ENCODE data around the gene EPHB2.

The EPHB2 gene

DNA sequence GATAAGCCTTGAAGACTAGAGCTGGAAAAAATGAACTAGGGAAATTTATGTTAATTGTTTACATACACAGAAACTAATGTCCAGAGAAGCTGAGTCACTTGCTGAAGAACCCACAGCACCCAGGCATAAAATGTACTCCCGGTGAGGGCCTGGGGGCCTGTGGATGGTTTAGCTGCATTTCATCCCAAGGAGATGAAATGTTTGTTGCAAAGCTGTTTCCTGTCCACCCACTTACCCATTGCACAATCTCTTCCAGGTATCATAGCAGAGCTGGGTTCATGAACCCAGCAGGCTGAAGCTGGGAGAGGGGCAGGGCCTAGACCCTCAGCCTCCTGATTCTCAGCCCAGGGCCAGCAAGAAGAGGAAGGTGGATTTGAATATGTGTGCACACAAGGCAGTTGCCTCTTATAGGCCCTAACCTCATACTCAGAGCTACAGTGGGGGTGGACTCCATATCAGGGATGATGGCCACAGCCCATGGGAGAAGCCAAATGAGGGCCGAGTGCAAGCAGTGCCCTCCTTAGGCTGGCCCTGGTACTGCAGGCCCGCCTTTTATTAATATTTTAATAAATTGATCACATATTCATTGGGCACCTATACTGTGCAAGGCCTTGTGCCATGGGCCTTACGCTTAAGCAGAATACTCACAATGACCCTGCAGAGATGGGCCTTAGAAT is 151.3 kb downstream of the EPHB2 start:
- no peak for DNase-seq (ENCODE audit: low read depth)

DNA sequence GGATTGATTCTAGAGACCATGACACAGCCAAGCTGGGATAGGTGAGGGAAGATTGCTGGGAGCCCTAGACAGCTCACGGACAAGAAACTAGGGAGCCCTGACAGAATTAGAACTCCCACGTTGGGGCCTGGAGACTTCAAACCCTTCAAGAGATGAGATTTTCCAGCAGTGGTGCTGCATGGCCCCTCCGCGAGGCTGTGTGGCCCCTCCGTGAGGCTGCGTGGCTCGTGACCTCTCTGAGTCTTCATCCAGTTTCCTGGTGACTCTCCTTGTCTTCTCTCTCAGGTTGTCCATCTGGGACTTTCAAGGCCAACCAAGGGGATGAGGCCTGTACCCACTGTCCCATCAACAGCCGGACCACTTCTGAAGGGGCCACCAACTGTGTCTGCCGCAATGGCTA is 152.1 kb downstream of the EPHB2 start:
- DNase-seq (ENCODE audit: low read depth), result no peak

DNA sequence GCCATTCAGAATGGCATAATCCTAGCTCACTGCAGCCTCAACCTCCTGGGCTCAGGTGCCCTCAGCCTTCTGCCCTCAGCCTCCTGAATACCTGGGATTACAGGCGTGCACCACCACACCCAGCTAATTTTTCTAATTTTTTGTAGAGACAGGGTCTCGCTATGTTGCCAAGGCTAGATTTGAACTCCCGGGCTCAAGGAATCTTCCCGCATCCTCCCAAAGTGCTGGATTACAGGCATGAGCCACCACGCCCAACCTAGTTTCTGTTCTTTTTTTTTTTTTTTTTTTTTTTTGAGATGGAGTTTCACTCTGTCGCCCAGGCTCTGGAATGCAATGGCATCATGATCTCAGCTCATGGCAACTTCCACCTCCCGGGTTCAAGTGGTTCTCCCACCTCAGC is 153.1 kb downstream of the EPHB2 start:
- DNase-seq (ENCODE audit: low read depth), result no peak

DNA sequence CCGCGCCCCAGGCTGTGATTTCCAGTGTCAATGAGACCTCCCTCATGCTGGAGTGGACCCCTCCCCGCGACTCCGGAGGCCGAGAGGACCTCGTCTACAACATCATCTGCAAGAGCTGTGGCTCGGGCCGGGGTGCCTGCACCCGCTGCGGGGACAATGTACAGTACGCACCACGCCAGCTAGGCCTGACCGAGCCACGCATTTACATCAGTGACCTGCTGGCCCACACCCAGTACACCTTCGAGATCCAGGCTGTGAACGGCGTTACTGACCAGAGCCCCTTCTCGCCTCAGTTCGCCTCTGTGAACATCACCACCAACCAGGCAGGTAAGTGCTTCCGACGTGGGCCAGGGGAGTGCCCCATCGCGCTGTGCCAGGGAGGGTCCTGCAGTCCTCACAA is 154.2 kb downstream of the EPHB2 start:
- DNase-seq (ENCODE audit: low read depth), result no peak

DNA sequence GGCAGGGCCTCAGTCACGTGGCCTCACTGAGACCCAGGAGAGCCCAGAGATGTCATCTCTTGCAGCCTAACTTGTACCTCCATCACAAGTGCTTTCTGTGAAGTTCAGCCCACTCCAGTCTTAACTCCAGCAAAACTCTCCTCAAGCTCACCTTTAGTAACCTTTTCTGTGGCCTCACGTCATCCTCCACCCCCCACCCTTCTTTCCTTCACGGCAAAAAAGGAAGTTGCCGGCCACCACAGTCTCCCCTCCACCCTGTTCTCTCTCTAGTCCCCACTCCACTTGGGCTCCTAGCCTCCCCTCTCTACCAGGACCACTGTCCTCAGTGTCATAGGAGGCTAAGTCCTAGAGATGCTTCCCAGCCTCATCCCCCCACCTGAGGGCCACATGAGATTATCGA is 155.1 kb downstream of the EPHB2 start:
- DNase-seq (ENCODE audit: low read depth), result no peak

DNA sequence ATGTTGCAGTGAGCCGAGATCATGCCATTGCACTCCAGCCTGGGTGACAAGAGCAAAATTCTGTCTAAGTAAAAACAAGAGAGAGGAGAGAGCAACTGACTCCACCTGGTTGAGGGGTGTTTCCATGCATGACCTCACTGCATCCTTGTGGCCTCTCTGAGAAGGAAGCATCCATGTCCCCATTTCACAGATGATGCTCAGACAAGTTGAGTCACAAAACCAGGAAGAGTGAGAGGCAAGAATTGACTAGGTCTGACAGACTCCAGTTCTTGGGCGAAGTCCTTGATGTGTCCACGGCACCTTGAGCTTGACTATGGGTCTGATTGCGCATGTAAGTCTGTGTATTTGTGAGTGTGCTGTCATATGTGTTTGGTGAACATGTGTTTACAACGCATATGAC is 156.2 kb downstream of the EPHB2 start:
- DNase-seq (ENCODE audit: low read depth), result no peak

DNA sequence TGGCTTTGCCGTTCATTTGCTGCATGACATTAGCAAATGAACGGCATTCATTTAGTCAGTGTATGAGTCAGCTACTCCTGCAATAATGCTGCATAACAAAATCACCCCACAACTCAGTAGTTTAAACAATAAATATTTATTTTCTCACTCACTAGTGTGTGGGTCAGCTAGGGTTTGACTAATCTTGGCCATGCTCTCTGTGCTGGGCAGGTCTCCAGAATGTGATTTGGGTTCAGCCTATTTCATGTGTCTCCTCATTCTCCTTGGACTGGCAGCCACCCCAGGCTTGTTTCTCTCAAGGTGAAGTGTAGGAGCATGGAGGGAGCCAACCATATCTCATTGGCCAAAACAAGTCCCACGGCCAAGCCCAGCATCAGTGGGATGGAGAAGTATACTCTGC is 157.7 kb downstream of the EPHB2 start:
- DNase-seq (ENCODE audit: low read depth), result no peak

DNA sequence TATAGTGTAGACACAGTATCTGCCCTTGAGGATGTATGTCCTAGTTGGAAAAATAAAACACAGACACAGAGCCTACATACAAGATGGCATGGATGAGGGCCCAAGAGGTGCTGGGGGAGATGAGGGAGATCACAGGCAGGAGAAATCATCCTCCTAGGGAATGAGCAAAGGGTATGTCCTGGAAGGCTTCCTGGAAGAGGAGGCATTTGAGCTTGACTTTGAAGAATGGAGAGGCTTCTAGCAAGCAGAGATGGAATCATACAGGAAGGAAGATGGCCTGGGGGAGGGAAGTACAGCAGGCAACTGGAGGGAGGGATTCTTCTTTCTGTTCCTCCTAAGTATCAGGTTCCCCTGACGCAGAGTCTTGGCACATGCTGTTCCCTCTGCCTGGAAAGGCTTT is 158.7 kb downstream of the EPHB2 start:
- DNase-seq (ENCODE audit: low read depth), result no peak

DNA sequence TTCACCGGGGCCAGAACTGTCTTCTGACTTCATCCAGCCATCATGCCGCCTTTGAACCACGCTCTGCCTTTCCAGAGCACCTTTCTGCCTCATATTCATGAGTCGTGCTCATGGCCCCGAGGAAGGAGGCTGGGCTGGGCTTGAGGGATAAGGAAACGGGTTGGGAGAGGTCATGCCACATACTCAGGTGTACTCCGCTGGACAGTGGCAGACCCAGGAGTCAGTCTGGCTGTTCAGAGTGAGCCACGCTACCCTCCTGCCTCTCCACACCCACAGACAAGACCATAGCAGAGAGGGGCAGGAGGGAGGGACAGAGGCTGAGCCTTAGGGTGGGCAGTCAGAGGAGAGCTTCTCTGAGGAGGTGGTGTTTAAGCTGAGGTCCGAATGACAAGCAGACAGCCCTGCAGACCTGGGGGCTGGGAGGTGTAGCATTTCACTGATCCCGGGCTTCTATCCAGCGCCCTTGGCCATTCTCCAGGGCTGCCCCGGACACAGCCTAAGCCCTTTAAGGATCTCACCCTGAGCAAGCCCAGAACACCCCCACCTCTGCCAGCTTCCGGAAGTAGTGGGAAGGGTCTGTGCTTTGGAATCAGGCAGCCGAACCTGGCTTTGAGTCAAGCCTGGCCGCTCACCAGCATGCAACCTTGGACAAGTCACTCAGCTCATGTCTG is 159.7 kb downstream of the EPHB2 start:
- DNase-seq (ENCODE audit: low read depth), result no peak

DNA sequence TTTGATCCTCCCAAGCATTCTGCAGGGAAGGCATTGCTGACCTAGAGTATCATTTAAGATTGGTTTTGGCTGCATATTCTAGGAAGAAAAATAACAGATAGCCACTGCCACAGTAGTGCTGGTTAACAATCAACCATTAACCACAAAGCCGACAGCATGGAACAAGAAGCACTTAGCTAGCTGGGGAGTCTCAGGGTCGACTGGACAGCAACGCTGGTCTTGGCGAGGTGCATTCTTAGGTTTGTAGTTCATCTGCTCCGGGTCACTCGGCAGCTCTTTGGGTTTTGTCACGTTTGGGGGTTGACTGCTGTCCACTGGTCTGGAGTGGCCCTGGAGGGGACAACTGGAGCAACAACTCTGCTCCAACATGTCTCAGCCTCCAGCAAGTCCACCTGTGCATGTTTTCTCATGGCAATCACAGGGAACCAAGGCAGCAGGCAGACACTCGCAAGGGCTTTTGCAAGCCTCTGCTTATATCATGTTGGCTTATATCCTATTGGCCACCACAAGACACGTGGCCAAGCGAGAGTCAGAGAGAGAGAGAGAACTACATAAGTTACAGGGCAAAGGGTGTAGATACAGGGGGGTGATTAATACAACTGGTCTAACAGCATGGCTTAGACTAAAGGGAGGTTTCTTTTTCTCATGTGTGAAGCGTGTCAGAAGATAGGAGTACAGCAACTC is 162.5 kb downstream of the EPHB2 start:
- no peak for DNase-seq (ENCODE audit: low read depth)

DNA sequence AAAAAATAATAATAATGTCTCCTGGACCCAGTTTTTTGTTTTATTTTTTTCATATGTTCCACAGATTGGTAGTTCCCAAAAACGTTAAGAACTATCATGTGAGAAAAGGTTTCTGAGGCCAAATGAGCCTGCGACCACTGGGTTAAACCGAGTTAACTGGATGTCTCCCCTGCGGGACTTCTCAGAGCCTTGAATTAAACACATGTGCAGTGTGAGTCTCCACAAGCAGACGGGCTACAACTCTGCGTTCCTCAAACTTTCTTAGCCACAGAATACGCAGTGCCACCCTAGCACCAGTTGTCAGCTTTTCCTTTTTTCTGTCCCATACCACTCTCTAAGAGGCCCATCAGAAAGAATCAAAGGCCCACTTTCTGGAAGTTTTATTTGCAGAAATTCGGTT is 164.1 kb downstream of the EPHB2 start:
- DNase-seq (ENCODE audit: low read depth), result no peak

DNA sequence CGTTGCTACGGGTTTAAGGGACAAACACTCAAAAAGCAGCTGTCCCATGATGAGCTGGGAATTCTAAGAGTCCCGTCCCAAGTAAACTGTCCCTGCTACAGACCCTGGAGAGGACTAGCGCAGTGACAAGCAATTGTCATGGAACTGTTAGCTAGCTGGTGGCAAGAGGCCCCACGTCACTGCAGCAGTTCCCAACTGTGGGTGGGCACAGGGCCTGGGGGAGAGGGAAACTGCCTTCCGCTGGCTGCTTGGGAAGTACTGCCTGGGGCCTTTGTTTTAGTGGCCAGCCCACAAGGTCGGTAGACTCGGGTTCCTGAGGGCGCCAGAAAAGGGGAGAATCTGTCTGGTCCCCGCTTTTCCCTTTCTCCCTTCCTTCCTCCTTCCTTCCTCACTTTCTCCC is 164.6 kb downstream of the EPHB2 start:
- DNase-seq (ENCODE audit: low read depth), result no peak

DNA sequence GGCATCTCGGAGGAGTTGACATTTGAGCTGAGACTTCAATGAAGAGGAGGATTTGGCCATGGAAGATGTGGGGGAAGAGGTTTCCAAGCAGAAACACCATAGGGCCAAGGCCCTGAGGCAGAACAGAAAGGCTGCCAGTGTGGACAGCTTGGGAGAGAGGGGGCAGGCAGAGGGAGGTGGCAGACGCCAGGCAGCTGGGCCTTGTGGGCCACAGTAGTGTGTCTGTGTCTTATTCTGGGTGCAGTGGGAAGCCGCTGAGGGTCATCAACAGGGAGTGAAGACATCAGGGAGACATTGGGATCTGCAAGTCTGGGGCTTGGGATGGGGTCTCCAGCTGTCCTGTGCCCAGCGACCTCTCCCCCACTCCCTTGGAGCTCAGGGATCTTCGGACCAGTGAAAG is 165.2 kb downstream of the EPHB2 start:
- no peak for DNase-seq (ENCODE audit: low read depth)

DNA sequence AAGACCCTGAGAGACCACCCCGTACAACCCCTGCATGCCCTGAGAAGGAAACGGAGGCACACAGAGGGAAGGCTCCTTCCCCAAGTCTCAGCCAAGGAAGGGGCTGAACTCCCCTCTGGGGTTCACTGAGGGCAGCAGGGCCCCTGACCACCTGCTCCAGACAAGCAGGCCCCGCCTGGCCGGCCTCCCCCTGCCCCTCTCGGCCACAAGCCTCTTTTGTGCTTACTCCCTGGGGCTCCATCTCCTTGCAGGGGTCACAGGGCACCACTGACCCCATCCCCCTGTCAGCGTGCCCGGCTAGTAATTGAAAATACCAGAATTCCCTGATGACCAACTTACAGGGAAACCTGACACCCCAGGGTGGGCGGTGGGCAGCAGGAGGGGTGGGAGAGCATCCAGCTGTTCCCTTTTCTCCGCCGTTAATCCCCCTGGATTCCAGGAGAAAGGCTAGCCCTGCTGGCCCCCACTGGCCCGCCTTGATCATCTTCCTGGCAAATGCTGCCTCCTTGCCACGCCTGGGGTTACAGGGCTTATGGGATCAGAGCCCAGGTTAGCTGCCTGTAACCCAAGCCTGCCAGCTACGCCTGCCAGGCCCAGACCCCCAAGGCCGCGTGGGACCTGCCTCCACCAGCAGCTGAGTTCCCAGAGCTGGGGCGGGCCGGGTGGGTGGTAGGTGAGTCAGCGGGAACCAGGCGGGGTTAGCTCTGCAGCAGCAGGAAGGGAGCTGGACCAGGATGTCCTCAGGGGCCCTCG is 165.9 kb downstream of the EPHB2 start:
- DNase-seq (ENCODE audit: low read depth), result no peak

DNA sequence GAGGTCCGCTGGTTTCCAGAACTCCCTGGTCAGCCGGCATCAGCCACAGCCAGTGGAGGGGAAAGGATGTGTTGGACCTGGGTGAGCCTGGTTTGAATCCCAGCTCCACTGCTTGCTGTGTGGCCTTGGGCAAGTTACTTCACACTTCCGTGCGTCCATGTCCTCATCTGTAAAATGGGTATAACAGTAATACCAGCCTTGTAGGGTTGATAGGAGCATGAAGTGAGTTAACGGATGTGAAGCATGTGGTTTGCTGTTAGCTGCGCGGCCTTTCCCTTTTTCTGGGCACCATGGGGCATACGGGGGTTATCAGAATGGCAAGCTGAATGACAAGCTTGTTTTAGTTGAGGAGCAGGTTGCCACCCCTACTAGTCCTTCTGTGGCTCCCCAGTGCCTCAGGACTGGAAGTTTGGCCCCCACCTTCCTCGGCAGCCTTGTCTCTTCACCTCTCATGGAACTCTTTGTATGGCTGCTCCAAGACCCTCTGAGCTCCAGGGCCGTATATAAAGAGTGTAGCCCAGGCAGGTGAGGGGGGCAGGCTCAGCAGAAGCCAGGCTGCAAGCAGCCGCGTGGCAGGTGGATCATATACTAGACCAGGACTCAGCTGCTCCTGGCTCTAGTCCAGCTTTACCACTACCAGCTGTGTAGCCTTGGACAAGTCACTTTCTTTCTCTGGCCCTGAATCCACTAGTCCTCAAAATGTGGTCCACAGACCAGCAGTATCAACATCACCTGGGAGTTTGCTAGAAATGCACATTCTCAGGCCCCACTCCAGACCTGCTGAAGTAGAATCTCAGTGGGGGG is 166.7 kb downstream of the EPHB2 start:
- DNase-seq (ENCODE audit: low read depth), result no peak

DNA sequence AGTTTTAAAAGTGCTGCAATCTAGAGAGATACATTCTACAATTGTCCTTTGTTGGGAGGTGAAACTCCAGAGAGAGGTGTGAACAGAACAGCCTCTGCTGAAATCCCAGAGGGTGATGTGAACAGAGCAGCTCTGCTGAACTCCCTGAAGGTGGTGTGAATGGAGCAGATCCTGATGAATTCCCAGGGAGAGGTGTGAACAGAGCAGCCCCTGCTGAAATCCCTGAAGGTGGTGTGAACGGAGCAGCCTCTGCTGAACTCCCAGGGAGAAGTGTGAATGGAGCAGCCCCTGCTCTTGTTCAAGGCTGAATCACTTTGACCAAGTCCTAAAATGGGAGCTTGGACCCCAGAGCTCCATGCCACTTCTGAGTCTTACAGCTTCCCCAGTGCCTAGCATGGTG is 167.3 kb downstream of the EPHB2 start:
- DNase-seq (ENCODE audit: low read depth), result no peak

DNA sequence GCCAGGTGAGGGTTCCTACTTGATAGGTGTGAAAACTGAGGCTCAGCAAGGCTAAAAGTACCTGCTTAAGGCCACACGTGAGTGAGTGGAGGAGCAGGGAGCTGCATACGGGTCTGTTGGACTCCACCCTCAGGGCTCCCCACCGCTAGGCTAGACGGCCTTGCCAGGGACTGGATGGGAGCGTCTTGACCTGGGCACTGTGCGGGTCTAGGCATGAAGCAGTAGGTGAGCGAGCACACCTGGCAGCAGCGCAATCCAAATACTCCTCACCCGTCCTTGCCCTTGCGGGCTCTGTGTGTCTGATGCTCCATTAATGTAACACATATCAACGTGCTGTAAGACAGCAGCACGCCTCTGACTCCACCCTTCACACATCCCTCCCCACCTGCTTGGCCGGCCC is 168.0 kb downstream of the EPHB2 start:
- no peak for DNase-seq (ENCODE audit: low read depth)

DNA sequence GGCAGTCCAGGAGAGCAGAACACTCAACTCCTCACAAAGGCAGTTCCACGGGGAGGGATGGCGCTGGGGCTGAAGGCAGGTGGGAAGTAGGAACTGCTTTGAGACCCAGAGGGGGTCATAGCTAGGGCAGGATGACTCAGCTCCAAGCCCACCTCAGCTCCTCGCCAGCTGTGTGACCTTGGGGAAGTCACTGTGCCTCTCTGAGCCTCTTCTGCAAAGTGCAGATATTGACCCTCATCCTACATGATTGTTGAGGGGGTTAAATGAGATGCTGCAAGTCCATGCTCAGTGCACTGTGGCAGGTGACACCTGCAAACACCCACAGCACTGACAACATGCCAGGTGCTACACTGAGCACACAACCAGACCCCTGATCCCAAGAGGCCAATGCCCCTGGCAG is 168.8 kb downstream of the EPHB2 start:
- no peak for DNase-seq (ENCODE audit: low read depth)

DNA sequence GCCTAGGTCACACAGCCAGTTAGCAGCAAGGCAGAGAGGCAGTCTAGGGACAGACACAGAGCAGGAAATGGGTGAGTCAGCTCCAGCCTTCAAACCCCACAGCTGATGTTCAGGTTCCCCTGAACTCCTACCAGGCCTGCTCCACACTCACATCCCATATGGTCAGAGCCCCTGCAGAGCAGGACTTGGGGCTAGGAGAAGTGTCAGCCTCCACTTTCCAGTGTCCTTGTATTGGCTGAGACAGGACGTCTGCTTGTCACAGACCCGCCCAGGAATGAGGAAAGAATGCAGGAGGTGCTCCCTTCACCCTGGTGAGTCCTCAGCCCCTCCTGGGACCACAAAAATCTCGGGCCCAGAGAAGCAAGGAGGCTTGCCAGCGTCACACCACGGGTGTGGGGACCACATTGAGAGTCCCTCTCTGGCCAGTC is 169.5 kb downstream of the EPHB2 start:
- no peak for DNase-seq (ENCODE audit: low read depth)

DNA sequence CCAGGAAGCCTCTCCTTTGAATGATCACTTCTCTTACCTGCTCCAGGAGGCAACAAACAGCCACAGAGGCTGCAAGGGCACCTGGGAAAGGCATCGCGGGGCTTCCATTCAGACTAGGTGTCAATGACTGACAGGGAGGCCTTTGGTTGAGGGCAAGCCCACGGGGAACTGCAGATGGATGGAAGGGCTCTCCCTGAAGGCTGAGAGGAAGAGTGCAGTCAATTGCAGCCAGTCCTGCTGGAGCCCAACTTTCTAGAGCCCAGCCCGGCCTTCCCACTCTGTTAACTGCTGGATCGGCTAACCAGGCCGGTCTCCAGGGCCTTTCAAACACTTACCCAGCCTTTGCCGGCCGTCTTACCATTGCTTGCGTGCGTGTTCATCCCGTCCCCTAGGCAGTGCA is 172.8 kb downstream of the EPHB2 start:
- DNase-seq (ENCODE audit: low read depth), result no peak

DNA sequence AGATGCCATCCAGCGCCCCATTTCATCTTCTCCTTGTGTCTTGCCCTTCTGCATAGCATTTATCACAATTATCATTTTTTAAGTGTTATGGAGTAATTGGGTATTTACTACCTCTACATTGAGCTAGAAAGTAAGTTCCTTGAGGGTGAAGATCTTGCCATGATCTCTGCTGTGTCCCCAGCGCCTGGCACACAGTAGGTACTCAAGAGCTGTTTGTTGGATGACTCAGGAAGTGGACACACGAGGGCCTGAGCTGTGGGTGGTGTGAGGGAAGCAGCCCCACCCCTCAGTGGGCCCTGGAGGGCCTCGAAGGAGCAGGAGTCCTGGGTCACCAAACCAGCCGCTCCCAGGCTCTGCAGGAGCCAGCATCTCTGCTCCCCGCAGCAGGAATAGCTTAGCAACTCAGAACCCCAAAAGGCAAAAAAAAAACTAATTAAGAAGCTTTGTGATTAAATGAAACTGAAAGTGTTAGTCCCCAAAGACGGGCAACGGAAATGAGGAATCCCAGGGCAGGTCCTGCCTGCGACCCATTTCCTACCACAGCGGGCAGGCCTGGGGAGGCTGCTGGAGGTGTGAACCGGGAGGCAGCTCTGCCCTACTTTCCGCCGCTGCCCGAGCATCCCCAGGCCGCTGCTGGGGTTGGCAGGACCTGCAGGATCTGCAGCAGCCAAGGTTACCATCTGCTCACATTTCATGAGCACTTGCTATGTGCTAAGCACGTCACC is 174.3 kb downstream of the EPHB2 start:
- DNase-seq (ENCODE audit: low read depth), result no peak

Data from stimulated activated CD4-positive, alpha-beta T cell treated with anti-CD3 and anti-CD28 coated beads, Interleukin-2, amount 100 ng/mL, for 4 hours (primary cell).